ENCODE results near the gene ZC2HC1B. TPM values are rescaled to one million over a fixed set of nuclear protein-coding genes. Genes with fewer than 3 reads are reported as not detected.

ZC2HC1B gene
- total and polyA plus RNA-seq, 2 of the 8 experiments (the other 6 are each of a cell fraction or from before 2014, with no cell fraction given) = not detected

GRCh38 chr6:143845033-143845432, 19.2 kb upstream of the ZC2HC1B start (continued):
- TF ChIP-seq, protein P1, sequence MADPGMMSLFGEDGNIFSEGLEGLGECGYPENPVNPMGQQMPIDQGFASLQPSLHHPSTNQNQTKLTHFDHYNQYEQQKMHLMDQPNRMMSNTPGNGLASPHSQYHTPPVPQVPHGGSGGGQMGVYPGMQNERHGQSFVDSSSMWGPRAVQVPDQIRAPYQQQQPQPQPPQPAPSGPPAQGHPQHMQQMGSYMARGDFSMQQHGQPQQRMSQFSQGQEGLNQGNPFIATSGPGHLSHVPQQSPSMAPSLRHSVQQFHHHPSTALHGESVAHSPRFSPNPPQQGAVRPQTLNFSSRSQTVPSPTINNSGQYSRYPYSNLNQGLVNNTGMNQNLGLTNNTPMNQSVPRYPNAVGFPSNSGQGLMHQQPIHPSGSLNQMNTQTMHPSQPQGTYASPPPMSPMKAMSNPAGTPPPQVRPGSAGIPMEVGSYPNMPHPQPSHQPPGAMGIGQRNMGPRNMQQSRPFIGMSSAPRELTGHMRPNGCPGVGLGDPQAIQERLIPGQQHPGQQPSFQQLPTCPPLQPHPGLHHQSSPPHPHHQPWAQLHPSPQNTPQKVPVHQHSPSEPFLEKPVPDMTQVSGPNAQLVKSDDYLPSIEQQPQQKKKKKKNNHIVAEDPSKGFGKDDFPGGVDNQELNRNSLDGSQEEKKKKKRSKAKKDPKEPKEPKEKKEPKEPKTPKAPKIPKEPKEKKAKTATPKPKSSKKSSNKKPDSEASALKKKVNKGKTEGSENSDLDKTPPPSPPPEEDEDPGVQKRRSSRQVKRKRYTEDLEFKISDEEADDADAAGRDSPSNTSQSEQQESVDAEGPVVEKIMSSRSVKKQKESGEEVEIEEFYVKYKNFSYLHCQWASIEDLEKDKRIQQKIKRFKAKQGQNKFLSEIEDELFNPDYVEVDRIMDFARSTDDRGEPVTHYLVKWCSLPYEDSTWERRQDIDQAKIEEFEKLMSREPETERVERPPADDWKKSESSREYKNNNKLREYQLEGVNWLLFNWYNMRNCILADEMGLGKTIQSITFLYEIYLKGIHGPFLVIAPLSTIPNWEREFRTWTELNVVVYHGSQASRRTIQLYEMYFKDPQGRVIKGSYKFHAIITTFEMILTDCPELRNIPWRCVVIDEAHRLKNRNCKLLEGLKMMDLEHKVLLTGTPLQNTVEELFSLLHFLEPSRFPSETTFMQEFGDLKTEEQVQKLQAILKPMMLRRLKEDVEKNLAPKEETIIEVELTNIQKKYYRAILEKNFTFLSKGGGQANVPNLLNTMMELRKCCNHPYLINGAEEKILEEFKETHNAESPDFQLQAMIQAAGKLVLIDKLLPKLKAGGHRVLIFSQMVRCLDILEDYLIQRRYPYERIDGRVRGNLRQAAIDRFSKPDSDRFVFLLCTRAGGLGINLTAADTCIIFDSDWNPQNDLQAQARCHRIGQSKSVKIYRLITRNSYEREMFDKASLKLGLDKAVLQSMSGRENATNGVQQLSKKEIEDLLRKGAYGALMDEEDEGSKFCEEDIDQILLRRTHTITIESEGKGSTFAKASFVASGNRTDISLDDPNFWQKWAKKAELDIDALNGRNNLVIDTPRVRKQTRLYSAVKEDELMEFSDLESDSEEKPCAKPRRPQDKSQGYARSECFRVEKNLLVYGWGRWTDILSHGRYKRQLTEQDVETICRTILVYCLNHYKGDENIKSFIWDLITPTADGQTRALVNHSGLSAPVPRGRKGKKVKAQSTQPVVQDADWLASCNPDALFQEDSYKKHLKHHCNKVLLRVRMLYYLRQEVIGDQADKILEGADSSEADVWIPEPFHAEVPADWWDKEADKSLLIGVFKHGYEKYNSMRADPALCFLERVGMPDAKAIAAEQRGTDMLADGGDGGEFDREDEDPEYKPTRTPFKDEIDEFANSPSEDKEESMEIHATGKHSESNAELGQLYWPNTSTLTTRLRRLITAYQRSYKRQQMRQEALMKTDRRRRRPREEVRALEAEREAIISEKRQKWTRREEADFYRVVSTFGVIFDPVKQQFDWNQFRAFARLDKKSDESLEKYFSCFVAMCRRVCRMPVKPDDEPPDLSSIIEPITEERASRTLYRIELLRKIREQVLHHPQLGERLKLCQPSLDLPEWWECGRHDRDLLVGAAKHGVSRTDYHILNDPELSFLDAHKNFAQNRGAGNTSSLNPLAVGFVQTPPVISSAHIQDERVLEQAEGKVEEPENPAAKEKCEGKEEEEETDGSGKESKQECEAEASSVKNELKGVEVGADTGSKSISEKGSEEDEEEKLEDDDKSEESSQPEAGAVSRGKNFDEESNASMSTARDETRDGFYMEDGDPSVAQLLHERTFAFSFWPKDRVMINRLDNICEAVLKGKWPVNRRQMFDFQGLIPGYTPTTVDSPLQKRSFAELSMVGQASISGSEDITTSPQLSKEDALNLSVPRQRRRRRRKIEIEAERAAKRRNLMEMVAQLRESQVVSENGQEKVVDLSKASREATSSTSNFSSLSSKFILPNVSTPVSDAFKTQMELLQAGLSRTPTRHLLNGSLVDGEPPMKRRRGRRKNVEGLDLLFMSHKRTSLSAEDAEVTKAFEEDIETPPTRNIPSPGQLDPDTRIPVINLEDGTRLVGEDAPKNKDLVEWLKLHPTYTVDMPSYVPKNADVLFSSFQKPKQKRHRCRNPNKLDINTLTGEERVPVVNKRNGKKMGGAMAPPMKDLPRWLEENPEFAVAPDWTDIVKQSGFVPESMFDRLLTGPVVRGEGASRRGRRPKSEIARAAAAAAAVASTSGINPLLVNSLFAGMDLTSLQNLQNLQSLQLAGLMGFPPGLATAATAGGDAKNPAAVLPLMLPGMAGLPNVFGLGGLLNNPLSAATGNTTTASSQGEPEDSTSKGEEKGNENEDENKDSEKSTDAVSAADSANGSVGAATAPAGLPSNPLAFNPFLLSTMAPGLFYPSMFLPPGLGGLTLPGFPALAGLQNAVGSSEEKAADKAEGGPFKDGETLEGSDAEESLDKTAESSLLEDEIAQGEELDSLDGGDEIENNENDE (IDR thresholded peaks at IDR 0.05; ENCODE audit: insufficient replicate concordance, low read length) = no peak
- TF ChIP-seq POU5F1 (IDR thresholded peaks at IDR 0.05; ENCODE audit: low read depth, low read length) (no peak), JUN (IDR thresholded peaks at IDR 0.05; ENCODE audit: low read depth, low read length) (no peak), EGR1 (IDR thresholded peaks at IDR 0.05; ENCODE audit: borderline replicate concordance, low read depth, low read length) (no peak), EP300 (IDR thresholded peaks at IDR 0.05; ENCODE audit: borderline replicate concordance in 1 of 2, low read depth in 2 of 2, low read length in 2 of 2) (no peak), POLR2AphosphoS5 (IDR thresholded peaks at IDR 0.05; ENCODE audit: low read depth, low read length) (no peak), MAX (IDR thresholded peaks at IDR 0.05) (no peak), KDM5A (IDR thresholded peaks at IDR 0.05; ENCODE audit: low read length) (no peak)
